DMS79 treated with DMSO at 0.1 percent for 48 hours (cell line): Measurements from ENCODE around the gene FLAD1.

Experiments used
- DNase-seq: peaks from one replicate; lab custom pipeline; 2025; lab: John Stamatoyannopoulos, UW

FLAD1 gene

GRCh38 chr1:155038602-155039307 is 55.6 kb downstream of the FLAD1 start:
- DNase-seq, result no peak

DNA sequence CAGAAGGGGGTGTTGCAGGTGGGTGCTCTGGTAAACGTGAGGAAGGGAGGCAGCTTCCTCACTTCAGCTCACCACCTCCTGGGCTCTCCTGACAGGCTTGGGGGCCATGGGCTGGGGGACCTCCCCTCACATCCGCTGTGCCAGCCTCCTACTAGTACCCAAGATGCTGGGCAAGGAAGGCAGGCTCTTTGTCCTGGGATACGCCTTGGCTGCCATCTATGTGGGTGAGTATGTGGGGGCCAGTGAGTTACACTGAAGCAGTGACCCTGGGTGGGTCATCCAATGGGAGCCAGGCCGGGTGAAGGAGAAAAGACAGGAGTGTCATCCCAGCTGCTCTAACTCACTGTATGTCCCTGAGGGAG is 56.1 kb downstream of the FLAD1 start:
- DNase-seq, result no peak

GRCh38 chr1:155040358-155041093 is 57.4 kb downstream of the FLAD1 start:
- no peak for DNase-seq
